Panc1 (cell line): Measurements from ENCODE around the gene USP37. TPM values are rescaled to one million over a fixed set of nuclear protein-coding genes. Genes with fewer than 3 reads are reported as not detected.

Experiments used
- ATAC-seq: fragments of 200-7000 bp; cut with Tn5 transposase; 2 replicates; pipeline ENCODE4 v1.9.1; 2020; ENCODE audit warnings: mild to moderate bottlenecking, moderate library complexity
- BruUV-seq: library from RNA; stranded (reverse); fragments of 400-500 nt; replicated peaks from 2 replicates; lab custom pipeline; 2021; lab: Mats Ljungman, UMichigan
- CTCF ChIA-PET: fragments of 300-600 bp; sonication (Branson Sonifier 250); formaldehyde crosslinking; loops from one replicate; lab custom pipeline; 2022; ENCODE audit warnings: antibody characterized with exemption; lab: Charles Lee
- POLR2A ChIA-PET: fragments of 300-600 bp; sonication (Branson Sonifier 250); formaldehyde crosslinking; loops from one replicate; lab custom pipeline; 2022; ENCODE audit warnings: antibody characterized with exemption; lab: Charles Lee
- DNase-seq: peaks from one replicate; pipeline ENCODE4 v3.0.0-alpha.2; 2010; ENCODE audit warnings: low read depth, low spot score
- H3K27ac ChIP-seq: 2 replicates; pipeline ENCODE4 v1.5.1; 2011; ENCODE audit warnings: mild to moderate bottlenecking, low read length, inconsistent platforms
- H3K27me3 ChIP-seq: fragments of 200-500 bp; sonication (Bioruptor generic); 2 replicates; pipeline ENCODE4 v1.6.0; 2014; ENCODE audit warnings: low read length, inconsistent platforms; ENCODE audit not compliant: control insufficient read depth, insufficient read depth
- H3K36me3 ChIP-seq: fragments of 200-500 bp; sonication (Bioruptor generic); 2 replicates; pipeline ENCODE4 v1.5.1; 2014; ENCODE audit warnings: inconsistent platforms, mild to moderate bottlenecking, low read length, moderate library complexity; ENCODE audit not compliant: control insufficient read depth, insufficient read depth
- H3K4me1 ChIP-seq: 2 replicates; pipeline ENCODE4 v1.5.1; 2011; ENCODE audit warnings: inconsistent platforms, mild to moderate bottlenecking, low read length, moderate library complexity; ENCODE audit not compliant: control insufficient read depth, insufficient read depth
- H3K4me3 ChIP-seq, 2 experiments: 2 replicates each; pipeline ENCODE4 v1.5.1; 2011 to 2012; ENCODE audit warnings: low read depth in 2 of 2, low read length in 2 of 2, mild to moderate bottlenecking in 2 of 2, inconsistent platforms in 1 of 2, moderate library complexity in 1 of 2
- H3K9me3 ChIP-seq: fragments of 200-500 bp; sonication (Bioruptor generic); 2 replicates; pipeline ENCODE4 v1.5.1; 2014; ENCODE audit warnings: low read depth, mild to moderate bottlenecking, inconsistent platforms, low read length, moderate library complexity; ENCODE audit not compliant: control insufficient read depth, insufficient read depth
- POLR2AphosphoS5 ChIP-seq: IDR thresholded peaks from 2 replicates; pipeline ENCODE4 v1.6.1; 2012; ENCODE audit warnings: mild to moderate bottlenecking, low read depth, low read length, moderate library complexity
- SIN3A ChIP-seq: IDR thresholded peaks from 2 replicates; pipeline ENCODE4 v1.6.1; 2012; ENCODE audit warnings: low read depth, mild to moderate bottlenecking, low read length, moderate library complexity, borderline replicate concordance; ENCODE audit not compliant: insufficient read depth
- TCF7L2 ChIP-seq: IDR thresholded peaks from 2 replicates; pipeline ENCODE4 v1.6.1; 2011; ENCODE audit warnings: mild to moderate bottlenecking, low read depth, low read length, inconsistent platforms
- in situ Hi-C: cut with HindIII; loops from 2 replicates; pipeline ENCODE4 v1.10.0; 2016; ENCODE audit warnings: low sequenced_read_pairs, low pct_unique_long_range_greater_than_20kb
- intact Hi-C: fragments of 100-400 bp; cut with micrococcal nuclease; formaldehyde crosslinking; loops from one replicate; pipeline ENCODE4 v1.10.0; 2022; ENCODE audit not compliant: unreplicated experiment
- total RNA-seq: library from RNA; stranded (reverse); gene quantifications from one replicate; pipeline ENCODE4 v1.2.1, GENCODE V29; 2021; ENCODE audit not compliant: unreplicated experiment
- TF ChIP-seq, protein P1 (sequence below): fragments of 450-650 bp; IDR thresholded peaks from 2 replicates; pipeline ENCODE4 v1.5.1; 2017; ENCODE audit warnings: mild to moderate bottlenecking
- TF ChIP-seq, protein P2 (sequence below), 2 experiments: IDR thresholded peaks; 2 replicates each; pipeline ENCODE4 v1.6.1; 2011 to 2012; ENCODE audit warnings: low read depth in 2 of 2, control low read depth in 1 of 2, low read length in 1 of 2, mild to moderate bottlenecking in 1 of 2, moderate library complexity in 1 of 2; ENCODE audit not compliant: insufficient read depth in 1 of 2

The USP37 gene
- total RNA-seq, 1 experiment from 2014 or later: 19.2 TPM

DNA sequence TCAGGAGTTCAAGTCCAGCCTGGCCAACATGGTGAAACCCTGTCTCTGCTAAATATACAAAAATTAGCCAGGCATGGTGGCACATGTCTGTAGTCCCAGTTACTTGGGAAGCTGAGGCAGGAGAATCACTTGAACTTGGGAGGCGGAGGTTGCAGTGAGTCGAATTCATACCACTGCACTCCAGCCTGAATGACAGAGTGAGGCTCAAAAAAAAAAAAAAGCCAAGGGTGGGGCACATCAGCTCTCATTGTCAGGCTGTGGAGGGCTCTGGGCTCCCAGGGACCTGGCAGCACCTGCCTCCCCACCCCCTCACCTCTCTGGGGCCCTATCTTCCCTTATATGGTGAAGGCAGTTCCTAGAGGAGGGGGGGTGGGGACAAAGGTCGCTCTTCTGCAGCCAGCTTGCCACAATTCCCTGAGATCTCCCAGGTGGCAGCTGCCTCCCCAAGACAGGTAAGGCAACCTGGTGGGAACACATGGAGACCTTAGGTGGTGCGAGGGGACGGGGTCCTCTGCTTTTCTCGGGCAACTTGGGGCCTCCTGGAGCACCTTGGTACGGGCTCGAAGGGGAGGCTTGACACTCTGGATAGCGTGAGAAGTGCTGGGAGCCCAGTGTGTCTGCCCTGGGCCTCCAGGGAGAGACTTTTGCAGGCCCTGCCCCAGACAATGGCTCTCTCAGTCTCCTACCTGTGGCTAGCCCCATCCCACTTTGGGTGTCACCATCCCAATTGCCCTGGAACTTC is 149.3 kb downstream of the USP37 start, which contains the start of gene VIL1:
TSS of gene VIL1 (plus strand) at position 407 of the 742 bp plus-strand sequence. CDS start 4,656 bp downstream, outside the sequence.
- Histone ChIP-seq H3K27ac (no peak within 1 kb of the TSS), H3K27me3 (no peaks in the 10 kb centered on the region), H3K9me3 (no peaks in the 10 kb centered on the region), H3K4me1 (no peaks in the 10 kb centered on the region), H3K4me3 (no peak within 1 kb of the TSS), H3K36me3 (no peaks in the 10 kb centered on the region)
- ChIA-PET POLR2A (no interaction called here), CTCF (no interaction called here)
- ATAC-seq (0 out of 2 replicates have a peak, but pooled peaks have one; percentile 42), DNase-seq (no peak)
- no TSS peak for BruUV-seq
- intact Hi-C loops (no loop called here), in situ Hi-C loops (no loop called here)
- TF ChIP-seq, protein P1, sequence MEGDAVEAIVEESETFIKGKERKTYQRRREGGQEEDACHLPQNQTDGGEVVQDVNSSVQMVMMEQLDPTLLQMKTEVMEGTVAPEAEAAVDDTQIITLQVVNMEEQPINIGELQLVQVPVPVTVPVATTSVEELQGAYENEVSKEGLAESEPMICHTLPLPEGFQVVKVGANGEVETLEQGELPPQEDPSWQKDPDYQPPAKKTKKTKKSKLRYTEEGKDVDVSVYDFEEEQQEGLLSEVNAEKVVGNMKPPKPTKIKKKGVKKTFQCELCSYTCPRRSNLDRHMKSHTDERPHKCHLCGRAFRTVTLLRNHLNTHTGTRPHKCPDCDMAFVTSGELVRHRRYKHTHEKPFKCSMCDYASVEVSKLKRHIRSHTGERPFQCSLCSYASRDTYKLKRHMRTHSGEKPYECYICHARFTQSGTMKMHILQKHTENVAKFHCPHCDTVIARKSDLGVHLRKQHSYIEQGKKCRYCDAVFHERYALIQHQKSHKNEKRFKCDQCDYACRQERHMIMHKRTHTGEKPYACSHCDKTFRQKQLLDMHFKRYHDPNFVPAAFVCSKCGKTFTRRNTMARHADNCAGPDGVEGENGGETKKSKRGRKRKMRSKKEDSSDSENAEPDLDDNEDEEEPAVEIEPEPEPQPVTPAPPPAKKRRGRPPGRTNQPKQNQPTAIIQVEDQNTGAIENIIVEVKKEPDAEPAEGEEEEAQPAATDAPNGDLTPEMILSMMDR: no peak
- no peak for TF ChIP-seq SIN3A
- no peak for TF ChIP-seq POLR2AphosphoS5
- TF ChIP-seq TCF7L2: no peak
- TF ChIP-seq, protein P2, sequence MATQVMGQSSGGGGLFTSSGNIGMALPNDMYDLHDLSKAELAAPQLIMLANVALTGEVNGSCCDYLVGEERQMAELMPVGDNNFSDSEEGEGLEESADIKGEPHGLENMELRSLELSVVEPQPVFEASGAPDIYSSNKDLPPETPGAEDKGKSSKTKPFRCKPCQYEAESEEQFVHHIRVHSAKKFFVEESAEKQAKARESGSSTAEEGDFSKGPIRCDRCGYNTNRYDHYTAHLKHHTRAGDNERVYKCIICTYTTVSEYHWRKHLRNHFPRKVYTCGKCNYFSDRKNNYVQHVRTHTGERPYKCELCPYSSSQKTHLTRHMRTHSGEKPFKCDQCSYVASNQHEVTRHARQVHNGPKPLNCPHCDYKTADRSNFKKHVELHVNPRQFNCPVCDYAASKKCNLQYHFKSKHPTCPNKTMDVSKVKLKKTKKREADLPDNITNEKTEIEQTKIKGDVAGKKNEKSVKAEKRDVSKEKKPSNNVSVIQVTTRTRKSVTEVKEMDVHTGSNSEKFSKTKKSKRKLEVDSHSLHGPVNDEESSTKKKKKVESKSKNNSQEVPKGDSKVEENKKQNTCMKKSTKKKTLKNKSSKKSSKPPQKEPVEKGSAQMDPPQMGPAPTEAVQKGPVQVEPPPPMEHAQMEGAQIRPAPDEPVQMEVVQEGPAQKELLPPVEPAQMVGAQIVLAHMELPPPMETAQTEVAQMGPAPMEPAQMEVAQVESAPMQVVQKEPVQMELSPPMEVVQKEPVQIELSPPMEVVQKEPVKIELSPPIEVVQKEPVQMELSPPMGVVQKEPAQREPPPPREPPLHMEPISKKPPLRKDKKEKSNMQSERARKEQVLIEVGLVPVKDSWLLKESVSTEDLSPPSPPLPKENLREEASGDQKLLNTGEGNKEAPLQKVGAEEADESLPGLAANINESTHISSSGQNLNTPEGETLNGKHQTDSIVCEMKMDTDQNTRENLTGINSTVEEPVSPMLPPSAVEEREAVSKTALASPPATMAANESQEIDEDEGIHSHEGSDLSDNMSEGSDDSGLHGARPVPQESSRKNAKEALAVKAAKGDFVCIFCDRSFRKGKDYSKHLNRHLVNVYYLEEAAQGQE (IDR thresholded peaks at IDR 0.05; ENCODE audit: insufficient read depth in 1 of 2, low read depth in 2 of 2, low read length in 1 of 2): no peak

DNA sequence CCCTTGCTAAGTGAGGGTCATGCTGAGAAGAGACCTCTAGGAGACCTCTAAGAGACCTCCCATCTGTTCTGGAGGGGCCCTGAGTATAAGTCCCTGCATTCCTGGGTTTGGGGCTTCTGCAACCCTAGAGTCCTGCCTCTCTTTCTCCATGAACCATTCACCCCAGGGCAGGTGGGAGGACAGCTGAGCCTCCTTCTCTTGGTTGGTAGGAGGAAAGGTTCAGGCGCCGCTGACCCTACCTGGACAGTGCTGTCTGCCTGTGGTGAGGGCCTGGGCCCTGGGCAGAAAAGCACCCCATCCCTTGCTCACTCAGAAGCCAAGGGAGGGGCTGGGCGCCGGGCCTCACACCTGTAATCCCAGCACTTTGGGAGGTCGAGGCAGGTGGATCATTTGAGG is 149.8 kb downstream of the USP37 start:
- Histone ChIP-seq H3K27ac (no peak overlapping the region), H3K27me3 (no peaks in the 10 kb centered on the region), H3K36me3 (no peaks in the 10 kb centered on the region), H3K9me3 (no peaks in the 10 kb centered on the region), H3K4me1 (no peaks in the 10 kb centered on the region), H3K4me3 (no peak overlapping the region)
- intact Hi-C loops: no loop called here
- in situ Hi-C loops: no loop called here
- TF ChIP-seq SIN3A: no peak
- TF ChIP-seq, protein P1: no peak
- TF ChIP-seq, protein P2 (IDR thresholded peaks at IDR 0.05; ENCODE audit: insufficient read depth in 1 of 2, low read depth in 2 of 2, low read length in 1 of 2): no peak
- TF ChIP-seq POLR2AphosphoS5: no peak
- ChIA-PET POLR2A (no interaction called here), CTCF (no interaction called here)
- DNase-seq: no peak
- ATAC-seq: no peak
- BruUV-seq: no TSS peak
